Hindlimb muscle (tissue), 1 donor: ENCODE data around the gene CYP2C19. TPM values are rescaled to one million over a fixed set of nuclear protein-coding genes. Genes with fewer than 3 reads are reported as not detected.
"Not testable (repeated sequence)": the region's sequence is repeated elsewhere in the genome, so short reads cannot be mapped to it uniquely, and the experiment has no call there.

ENCODE experiments used
- DNase-seq: peaks from one replicate; pipeline ENCODE4 v3.0.0-alpha.2; 2013
- polyA plus RNA-seq: library from polyadenylated mRNA; unstranded; fragments of 120-200 nt; gene quantifications from one replicate; pipeline ENCODE4 v1.2.1, GENCODE V29; 2013; ENCODE audit not compliant: insufficient read length

CYP2C19 gene
- polyA plus RNA-seq: not detected

- DNase-seq: no peak
These were observed at the start of gene CYP2C19 for GRCh38 chr10:94762393-94762792. TSS of gene CYP2C19 (plus strand) at chr10:94762681. CDS start at chr10:94762706, 25 bp downstream.

- no peak for DNase-seq
These were observed 36.6 kb upstream of the CYP2C19 start for GRCh38 chr10:94725871-94726270.

GRCh38 chr10:94735197-94735596, 27.3 kb upstream of the CYP2C19 start:
- DNase-seq: no peak

DNA sequence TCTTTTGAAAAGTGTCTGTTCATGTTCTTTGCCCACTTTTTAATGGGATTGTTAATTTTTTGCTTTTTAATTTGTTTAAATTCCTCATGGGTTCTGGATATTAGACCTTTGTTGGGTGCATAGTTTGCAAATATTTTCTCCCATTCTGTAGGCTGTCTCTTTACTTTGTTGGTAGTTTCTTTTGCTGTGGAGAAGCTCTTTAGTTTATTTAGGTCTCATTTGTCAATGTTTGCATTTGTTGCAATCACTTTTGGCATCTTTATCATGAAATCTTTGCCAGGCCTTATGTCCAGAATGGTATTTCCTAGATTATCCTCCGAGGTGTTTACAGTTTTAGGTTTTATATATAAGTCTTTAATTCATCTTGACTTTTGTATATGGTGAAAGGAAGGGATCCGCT, 23.9 kb upstream of the CYP2C19 start:
- no peak for DNase-seq

DNA sequence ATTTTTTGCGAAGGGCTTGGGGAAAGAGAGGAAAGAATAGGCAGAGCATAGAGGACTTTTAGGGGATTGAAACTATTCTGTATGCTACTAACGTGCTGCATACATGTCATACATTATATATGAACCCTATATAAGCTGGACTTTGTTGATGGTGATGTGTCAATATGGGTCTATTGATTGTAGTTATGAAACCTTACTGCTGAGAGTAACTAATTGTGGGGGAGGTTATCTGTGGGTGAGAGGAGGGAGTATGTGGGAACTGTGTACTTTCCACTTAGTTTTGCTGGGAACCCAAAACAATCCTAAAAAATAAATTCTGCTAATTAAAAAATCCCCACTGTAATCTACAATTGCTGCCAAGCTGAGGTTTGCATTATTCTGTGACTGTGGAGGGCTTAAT, 15.3 kb upstream of the CYP2C19 start:
- DNase-seq: no peak

GRCh38 chr10:94747838-94748237, 14.6 kb upstream of the CYP2C19 start:
- no peak for DNase-seq

DNA sequence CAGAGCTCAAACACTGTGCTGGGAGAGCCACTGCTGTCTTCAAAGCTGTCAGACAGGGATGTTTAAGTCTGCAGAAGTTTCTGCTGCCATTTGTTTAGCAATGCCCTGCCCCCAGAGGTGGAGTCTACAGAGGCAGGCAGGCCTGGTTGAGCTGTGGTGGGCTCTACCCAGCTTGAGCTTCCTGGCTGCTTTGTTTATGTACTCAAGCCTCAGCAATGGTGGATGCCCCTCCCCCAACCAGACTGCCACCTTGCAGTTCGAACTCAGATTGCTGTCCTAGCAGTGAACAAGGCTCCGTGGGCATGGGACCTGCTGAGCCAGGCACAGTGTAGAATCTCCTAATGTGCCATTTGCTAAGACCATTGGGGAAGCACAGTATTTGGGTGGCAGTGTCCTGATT, 4.6 kb upstream of the CYP2C19 start:
- DNase-seq: no peak

GRCh38 chr10:94760586-94761178, 1.8 kb upstream of the CYP2C19 start:
- no peak for DNase-seq

DNA sequence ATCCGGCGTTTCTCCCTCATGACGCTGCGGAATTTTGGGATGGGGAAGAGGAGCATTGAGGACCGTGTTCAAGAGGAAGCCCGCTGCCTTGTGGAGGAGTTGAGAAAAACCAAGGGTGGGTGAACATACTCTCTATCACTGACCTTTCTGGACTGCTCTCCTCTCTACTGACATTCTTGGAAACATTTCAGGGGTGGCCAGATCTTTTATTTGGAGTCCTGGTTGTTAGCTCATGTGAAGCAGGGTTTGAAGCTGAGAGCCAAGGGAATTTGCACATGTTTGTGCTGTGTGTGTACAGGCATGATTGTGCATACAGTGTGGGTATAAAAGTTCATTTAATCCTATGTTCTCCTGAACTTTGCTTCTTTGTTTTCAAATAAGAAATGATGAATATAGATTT, 12.9 kb downstream of the CYP2C19 start:
- not testable (repeated sequence) for DNase-seq

- no peak for DNase-seq
These were observed 15.5 kb downstream of the CYP2C19 start for GRCh38 chr10:94777886-94778458.

DNA sequence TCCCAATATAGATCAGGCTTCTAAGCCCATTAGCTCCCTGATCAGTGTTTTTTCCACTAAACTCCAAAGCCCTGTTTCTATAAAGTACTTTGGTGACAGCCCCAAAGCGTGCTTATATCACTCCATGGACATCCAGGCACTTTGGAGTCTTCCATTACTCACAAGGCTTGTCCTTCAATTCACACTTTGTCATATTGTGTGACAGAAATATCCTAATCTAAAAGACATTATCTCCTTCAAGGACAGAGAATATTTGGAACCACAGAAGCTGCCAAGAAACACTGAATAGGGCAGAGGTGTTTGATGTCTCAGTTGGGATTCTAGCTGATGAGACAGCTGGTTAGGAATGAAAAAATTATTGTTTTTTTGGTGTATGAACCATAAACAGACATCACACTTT, 18.4 kb downstream of the CYP2C19 start:
- DNase-seq: no peak

DNA sequence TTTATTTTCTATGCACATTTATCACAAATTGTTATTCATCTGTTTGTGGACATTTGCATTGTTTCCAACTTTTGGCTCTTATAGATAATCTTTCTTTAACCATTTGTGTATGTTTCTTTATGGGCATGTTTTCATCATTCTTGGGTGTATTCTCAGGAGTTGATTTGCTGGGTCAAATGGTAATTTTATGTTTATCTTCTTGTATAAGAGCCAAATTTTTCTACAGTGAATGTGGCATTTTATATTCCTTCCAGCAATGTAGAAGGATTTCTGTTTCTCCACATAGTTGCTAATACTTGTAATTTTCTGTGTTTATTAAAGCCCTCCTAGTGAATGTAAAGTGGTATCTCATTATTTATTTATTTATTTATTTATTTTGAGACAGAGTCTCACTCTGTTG, 21.8 kb downstream of the CYP2C19 start:
- DNase-seq: no peak

GRCh38 chr10:94785211-94785610, 22.7 kb downstream of the CYP2C19 start:
- no peak for DNase-seq

DNA sequence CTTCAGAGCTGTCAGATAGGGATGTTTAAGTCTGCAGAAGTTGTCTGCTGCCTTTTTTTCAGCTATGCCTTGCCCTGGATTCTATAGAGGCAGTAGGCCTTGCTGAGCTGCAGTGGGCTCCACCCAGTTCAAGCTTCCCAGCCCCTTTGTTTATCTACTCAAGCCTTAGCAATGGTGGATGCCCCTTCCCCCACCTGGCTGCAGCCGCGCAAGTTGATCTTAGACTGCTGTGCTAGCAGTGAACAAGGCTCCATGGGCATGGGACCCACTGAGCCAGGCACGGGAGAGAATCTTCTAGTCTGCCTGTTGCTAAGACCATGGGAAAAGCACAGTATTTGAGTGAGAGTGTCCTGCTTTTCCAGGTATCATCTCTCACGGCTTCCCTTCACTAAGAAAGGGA, 38.1 kb downstream of the CYP2C19 start:
- DNase-seq: not testable (repeated sequence)

- DNase-seq: no peak
These were observed 40.8 kb downstream of the CYP2C19 start for GRCh38 chr10:94803307-94803706.

DNA sequence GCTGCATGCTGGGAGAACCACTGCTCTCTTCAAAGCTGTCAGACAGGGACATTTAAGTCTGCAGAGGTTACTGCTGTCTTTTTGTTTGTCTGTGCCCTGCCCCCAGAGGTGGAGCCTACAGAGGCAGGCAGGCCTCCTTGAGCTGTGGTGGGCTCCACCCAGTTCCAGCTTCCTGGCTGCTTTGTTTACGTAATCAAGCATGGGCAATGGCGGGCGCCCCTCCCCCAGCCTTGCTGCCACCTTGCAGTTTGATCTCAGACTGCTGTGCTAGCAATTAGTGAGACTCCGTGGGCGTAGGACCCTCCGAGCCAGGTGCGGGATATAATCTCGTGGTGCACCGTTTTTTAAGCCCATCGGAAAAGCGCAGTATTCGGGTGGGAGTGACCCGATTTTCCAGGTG, 67.5 kb downstream of the CYP2C19 start:
- not testable (repeated sequence) for DNase-seq

DNA sequence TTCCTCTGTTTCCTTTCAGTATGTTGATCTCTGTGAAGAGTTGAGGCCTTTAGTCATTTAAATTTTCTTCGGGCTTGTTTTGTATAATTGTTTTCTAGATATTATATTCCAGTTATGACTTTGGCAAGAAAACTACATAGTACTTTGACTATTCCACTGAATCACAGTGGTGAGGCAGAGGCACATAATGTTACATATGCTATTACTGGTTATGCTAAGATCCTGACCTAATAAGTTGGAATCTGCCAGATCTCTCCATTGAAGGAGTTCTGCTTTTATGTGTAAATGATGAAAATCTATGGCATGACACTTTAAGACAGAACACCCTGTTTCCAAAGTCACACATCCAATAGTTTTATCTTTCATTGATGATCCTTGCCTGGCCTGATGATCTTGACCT, 83.7 kb downstream of the CYP2C19 start:
- no peak for DNase-seq

DNA sequence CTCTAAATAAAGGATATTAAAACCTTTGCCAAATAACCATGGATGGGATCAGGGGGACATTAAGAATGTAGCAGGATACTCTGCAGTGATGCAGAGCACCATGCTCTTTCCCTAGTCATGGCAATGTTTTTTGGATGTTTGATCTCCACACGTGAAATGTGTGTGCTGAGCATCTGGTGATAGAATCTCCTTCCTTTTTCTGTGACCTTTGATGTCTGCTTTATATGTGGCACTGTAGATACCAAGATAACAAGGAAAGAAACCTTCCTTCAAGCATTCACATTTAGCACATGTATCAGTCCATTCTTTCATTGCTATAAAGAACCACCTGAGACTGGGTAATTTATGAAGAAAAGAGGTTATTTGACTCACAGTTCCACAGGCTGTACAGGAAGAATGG, 88.3 kb downstream of the CYP2C19 start:
- no peak for DNase-seq

DNA sequence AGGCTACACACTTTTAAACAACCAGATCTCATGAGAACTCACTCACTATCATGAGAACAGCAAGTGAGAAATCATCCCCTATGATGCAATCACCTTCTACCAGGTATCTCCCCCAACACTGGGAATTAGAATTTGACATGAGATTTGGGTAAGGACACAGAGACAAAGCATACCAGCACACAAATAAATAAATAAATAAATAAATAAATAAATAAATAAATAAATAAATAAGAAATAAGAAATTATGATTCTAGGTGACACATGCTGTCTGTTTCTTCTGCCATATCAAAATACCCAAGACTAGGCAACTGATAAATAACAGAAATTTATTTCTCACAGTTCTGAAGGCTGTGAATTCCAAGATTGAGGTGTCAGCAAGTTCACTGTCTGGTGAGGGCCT, 88.8 kb downstream of the CYP2C19 start:
- no peak for DNase-seq

GRCh38 chr10:94852438-94852837, 90.0 kb downstream of the CYP2C19 start:
- DNase-seq: no peak

GRCh38 chr10:94853065-94853464, 90.6 kb downstream of the CYP2C19 start:
- DNase-seq: no peak

DNA sequence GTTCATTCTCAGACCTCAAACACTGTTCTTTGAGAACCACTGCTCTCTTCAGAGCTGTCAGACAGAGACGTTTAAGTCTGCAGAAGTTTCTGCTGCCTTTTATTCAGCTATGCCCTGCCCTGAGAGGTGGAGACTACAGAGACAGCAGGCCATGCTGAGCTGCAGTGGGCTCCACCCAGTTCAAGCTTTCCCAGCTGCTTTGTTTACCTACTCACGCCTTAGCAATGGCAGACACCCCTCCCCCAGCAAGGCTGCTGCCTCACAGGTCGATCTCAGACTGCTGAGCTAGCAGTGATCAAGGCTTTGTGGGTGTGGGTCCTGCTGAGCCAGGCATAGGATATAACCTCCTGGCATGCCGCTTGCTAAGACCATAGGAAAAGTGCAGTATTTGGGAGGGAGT, 95.5 kb downstream of the CYP2C19 start:
- DNase-seq: no peak

GRCh38 chr10:94859086-94859485, 96.6 kb downstream of the CYP2C19 start:
- no peak for DNase-seq

DNA sequence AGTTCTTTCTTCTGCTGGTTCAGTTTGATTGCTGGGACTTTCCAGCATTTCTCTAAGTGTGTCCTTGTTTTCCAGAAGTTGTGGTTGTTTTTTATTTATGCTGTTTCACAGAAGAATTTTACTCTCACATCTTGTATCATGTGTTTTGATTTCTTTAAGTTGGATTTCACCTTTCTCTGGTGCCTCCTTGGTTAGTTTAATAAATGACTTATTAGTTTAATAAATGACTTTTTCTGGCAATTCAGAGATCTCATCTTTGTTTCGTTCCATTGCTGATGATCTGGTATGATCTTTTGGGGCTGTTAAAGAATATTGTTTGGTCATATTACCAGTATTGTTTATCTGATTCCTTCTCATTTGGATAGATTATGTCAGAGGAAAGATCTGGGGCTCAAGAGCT, 116.2 kb downstream of the CYP2C19 start:
- no peak for DNase-seq

GRCh38 chr10:94879214-94879613, 116.7 kb downstream of the CYP2C19 start:
- DNase-seq: no peak
